ENCODE data around the gene KCNAB2. TPM values are rescaled to one million over a fixed set of nuclear protein-coding genes. Genes with fewer than 3 reads are reported as not detected.

The KCNAB2 gene
- 1 to 10 TPM; 5.2 to 7.7 (median 5.5) TPM for polyA plus RNA-seq (ENCODE audit: insufficient read depth in 1 of 5, insufficient read length in 5 of 5, low replicate concordance in 1 of 5)
- long read RNA-seq, donor 1, full-length matches to known transcripts, result 8 of 8 reads
- long read RNA-seq, donor 1, partial matches to known transcripts, result 0 of 8 reads
- long read RNA-seq, donor 1, other reads (novel, unspliced or antisense), result 0 of 8 reads
- long read RNA-seq, donor 2, result 0 reads
- long read RNA-seq, donor 3, partial matches to known transcripts, result 0 of 2 reads
- long read RNA-seq, donor 3, other reads (novel, unspliced or antisense), result 0 of 2 reads
- long read RNA-seq, donor 4, result 0 reads
- long read RNA-seq, donor 5, full-length matches to known transcripts, result 2 of 2 reads
- long read RNA-seq, donor 5, partial matches to known transcripts, result 0 of 2 reads
- long read RNA-seq, donor 5, other reads (novel, unspliced or antisense), result 0 of 2 reads
- long read RNA-seq, donor 6, full-length matches to known transcripts, result 2 of 2 reads
- long read RNA-seq, donor 6, partial matches to known transcripts, result 0 of 2 reads
- long read RNA-seq, donor 6, other reads (novel, unspliced or antisense), result 0 of 2 reads
- long read RNA-seq, donor 7, full-length matches to known transcripts, result 4 of 4 reads
- long read RNA-seq, donor 7, partial matches to known transcripts, result 0 of 4 reads
- long read RNA-seq, donor 7, other reads (novel, unspliced or antisense), result 0 of 4 reads
- long read RNA-seq, donor 8, full-length matches to known transcripts, result 2 of 2 reads
- long read RNA-seq, donor 8, partial matches to known transcripts, result 0 of 2 reads
- long read RNA-seq, donor 8, other reads (novel, unspliced or antisense), result 0 of 2 reads

- DNase-seq, result no peak
These were observed at the start of gene KCNAB2 for GRCh38 chr1:6045561-6045960. Gene KCNAB2 (plus strand): TSS chr1:6045888. CDS start chr1:6051537, 5,649 bp downstream.

- DNase-seq, result no peak
These were observed 48.9 kb upstream of the KCNAB2 start for GRCh38 chr1:5996641-5997270.

- DNase-seq, result no peak
These were observed 48.4 kb upstream of the KCNAB2 start for GRCh38 chr1:5997316-5997715.

GRCh38 chr1:5998051-5998905 is 47.4 kb upstream of the KCNAB2 start:
- no peak for DNase-seq

- no peak for DNase-seq
These were observed 46.8 kb upstream of the KCNAB2 start for GRCh38 chr1:5998906-5999301.

GRCh38 chr1:5999711-6000443 is 45.8 kb upstream of the KCNAB2 start:
- no peak for DNase-seq

- DNase-seq, result no peak
These were observed 45.0 kb upstream of the KCNAB2 start for GRCh38 chr1:6000444-6001288.

- DNase-seq, result no peak
These were observed 43.6 kb upstream of the KCNAB2 start for GRCh38 chr1:6001992-6002576.

- no peak for DNase-seq
These were observed 42.8 kb upstream of the KCNAB2 start for GRCh38 chr1:6002714-6003501.

GRCh38 chr1:6003568-6004411 is 41.9 kb upstream of the KCNAB2 start:
- no peak for DNase-seq

GRCh38 chr1:6004412-6005123 is 41.1 kb upstream of the KCNAB2 start:
- DNase-seq, result no peak

GRCh38 chr1:6005276-6005917 is 40.3 kb upstream of the KCNAB2 start:
- no peak for DNase-seq

- no peak for DNase-seq
These were observed 38.8 kb upstream of the KCNAB2 start for GRCh38 chr1:6006882-6007281.

GRCh38 chr1:6007318-6008083 is 38.2 kb upstream of the KCNAB2 start:
- no peak for DNase-seq

- no peak for DNase-seq
These were observed 37.6 kb upstream of the KCNAB2 start for GRCh38 chr1:6008084-6008415.

- no peak for DNase-seq
These were observed 37.0 kb upstream of the KCNAB2 start for GRCh38 chr1:6008696-6009095.

Measured in right lung (tissue), 10 donors.